ENCODE data around the gene KICS2. TPM values are rescaled to one million over a fixed set of nuclear protein-coding genes. Genes with fewer than 3 reads are reported as not detected.
"Not testable (repeated sequence)": the region's sequence is repeated elsewhere in the genome, so short reads cannot be mapped to it uniquely, and the experiment has no call there.

KICS2 gene
- total RNA-seq, 1 donor from 2014 or later, result 9.8 TPM

DNA sequence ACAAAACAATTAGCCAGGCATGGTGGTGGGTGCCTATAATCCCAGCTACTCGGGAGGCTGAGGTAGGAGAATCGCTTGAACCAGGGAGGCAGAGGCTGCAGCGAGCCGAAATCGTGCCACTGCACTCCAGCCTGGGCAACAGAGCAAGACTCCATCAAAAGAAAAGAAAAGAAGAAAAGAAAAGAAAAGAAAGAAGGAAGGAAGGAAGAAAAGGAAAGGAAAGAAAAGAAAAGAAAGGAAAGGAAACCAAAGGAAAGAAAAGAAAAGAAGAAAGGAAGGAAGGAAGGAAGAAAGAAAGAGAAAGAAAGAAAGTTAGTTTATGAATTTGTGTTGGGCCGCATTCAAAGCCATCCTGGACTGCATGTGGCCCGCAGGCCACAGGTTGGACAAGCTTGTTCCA is 4.5 kb downstream of the KICS2 start:
- intact Hi-C loops (cut with micrococcal nuclease), result not testable (repeated sequence)

DNA sequence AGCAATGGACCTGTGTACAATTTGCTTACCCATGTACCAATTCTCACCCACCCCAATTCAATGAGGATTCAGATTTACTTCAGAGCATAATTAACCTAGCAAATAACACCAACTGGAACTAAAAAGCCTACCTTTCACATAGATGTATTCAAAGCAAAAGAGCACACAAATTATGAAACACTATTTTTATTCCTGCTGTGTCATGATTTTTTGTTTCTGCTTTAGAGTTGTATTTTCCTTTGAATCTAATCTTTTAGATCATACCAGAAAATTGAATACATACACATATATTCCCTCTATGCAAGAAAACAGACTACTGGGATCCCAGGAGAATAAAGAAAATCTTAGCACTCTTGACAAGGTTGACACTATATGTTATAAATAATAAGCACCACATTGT is 5.9 kb downstream of the KICS2 start:
- intact Hi-C loops (cut with micrococcal nuclease), result no loop called here

DNA sequence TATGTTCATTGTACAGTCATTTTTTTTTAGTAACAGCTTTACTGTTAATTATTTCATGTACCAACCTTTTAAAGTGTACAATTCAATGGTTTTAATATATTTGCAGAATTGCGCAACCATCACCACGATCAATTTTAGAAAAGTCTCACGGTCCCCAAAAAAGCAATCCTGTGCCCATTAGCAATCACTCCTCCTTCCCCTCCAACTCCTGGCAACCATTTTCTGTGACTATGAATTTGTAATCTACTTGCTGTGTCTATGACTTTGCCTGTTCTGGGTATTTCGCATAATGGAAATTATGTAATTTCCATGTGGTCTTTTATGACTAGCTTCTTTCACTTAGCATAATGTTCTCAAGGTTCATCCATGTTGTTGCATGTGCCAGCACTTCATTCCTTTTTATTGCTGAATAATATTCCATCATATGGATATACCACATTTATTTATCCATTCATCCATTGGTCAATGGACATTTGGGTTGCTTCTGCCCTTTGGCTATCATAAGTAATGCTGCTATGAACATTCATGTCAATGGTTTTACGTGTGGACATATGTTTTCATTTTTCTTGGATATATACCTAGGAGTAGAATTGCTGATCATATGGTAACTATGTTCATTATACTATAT is 9.9 kb downstream of the KICS2 start:
- intact Hi-C loops (cut with micrococcal nuclease), result no loop called here

DNA sequence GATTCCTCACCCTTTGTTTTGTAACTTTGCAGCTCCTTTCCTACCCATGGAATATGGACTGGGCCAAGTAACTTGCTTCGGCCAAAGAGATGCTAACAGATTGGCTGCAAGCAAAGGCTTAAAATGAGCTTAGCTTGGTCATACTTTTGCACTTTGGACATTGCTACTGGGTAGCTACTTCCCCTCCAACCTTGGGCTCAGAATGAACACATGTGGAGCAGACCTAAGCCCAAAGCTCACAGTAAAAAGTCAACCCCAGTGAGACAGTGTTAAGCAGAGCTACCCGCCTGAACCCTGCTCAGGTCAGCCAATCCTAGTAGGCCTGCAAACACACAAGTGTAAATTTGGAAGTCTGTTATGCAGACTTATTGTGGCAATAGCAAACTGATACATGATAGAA is 14.6 kb downstream of the KICS2 start:
- intact Hi-C loops (cut with micrococcal nuclease), result no loop called here

DNA sequence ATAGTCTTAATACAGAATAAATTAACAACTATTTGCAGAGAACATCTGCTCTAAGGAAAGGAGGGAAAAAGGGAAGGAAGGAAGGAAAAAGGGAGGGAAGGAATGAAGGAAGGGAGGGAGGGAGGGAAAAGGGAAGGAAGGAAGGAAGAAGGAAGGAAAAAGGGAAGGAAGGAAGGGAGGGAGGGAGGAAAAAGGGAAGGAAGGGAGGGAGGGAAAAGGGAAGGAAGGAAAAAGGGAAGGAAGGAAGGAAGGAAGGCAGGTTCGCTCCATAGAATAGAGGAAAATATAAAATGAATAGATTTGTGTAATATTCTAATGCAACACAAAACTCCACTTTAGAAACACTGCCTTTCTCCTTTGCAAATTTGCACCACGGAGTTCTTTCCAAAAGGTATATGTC is 16.6 kb downstream of the KICS2 start:
- intact Hi-C loops (cut with micrococcal nuclease), result no loop called here

DNA sequence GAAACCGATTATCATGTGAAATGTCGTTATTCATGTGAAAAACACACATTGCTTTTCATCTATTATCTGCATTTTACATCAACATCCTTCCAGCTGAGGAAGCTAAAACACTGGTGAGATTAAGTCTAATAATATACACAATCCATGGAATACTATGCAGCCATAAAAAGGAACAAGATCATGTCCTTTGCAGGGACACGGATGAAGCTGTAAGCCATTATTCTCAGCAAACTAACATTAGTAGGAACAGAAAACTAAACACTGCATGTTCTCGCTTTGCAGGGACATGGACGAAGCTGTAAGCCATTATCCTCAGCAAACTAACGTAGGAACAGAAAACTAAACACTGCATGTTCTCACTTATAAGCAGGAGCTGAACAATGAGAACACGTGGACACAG is 18.3 kb downstream of the KICS2 start:
- intact Hi-C loops (cut with micrococcal nuclease), result no loop called here

DNA sequence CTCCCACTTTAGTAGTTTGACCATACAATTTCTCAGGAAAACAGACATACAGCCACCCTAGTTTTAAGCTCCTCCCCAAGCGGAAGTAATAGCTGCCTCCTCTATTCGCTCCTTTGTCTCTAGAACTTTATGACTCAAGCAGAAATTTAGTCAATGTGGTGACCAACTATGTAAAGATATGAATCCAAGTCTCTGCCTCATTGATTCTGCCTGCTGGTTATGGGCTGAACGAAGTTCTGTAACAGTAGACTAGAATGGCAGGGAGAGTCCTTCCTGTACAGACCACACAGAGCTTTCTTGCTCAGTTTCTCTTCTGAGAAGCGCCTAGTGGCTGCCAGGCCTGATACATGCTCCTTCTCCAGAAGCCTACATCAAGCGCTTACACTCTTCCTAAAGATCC is 19.1 kb downstream of the KICS2 start:
- intact Hi-C loops (cut with micrococcal nuclease), result no loop called here

DNA sequence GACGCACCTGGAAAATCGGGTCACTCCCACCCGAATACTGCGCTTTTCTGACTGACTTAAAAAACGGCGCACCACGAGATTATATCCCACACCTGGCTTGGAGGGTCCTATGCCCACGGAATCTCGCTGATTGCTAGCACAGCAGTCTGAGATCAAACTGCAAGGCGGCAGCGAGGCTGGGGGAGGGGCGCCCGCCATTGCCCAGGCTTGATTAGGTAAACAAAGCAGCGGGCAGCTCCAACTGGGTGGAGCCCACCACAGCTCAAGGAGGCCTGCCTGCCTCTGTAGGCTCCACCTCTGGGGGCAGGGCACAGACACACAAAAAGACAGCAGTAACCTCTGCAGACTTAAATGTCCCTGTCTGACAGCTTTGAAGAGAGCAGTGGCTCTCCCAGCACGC is 26.3 kb downstream of the KICS2 start:
- intact Hi-C loops (cut with micrococcal nuclease), result not testable (repeated sequence)

DNA sequence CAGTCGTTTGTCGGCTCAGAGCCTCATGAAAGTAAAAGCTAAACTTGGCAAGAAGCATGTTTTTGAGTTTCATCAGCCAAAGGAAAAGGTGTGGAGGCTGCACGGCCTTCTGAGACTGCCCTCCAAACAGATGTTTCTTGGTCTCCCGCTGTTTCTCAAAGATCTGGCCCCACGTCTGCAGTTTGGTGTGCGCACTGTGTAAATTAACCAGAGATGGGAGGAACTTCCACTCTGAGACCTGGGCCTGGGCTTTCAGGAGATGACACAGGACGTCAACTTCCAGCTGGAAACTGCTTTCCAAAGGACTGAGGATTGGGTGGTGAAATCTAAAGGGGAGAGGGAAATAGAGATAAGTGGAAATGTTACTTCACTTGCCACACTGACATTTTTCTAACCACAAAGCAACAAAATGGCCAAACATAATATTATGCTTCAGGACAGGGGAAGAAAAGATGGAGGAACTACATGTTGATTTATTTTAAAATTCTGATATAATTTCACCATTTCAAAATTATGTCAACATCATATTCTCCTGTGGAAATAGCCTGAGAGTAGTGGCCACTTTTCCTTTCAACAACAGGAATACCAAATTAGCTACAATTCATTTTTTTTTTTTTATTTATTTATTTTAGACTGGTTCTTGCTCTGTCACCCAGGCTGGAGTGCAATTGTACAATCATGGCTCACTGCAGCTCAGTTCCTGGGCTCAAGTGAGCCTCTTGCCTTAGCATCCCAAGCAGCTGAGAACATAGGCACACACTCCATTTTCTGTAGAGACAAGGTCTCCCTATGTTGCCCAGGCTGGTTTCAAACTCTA is 27.6 kb downstream of the KICS2 start:
- intact Hi-C loops (cut with micrococcal nuclease), result no loop called here

DNA sequence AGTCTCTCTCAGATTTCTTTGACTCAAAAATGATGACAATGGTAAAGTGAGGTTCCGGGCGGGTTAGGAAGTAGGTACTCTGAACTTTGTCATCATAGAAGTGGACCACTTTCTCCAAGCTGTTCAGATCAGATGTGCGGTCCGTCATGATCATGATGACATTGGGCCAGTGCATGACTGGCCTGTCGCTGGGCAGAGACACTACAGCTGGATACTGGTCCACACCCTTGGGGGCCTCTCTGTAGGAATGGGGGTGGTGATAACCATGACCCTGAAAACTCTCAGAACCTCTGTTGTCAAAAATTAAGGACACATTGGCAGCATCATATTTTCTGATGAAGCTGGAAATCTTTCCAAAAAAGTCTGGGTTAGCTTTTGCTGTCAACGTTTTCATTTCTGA is 28.2 kb downstream of the KICS2 start:
- intact Hi-C loops (cut with micrococcal nuclease), result no loop called here

DNA sequence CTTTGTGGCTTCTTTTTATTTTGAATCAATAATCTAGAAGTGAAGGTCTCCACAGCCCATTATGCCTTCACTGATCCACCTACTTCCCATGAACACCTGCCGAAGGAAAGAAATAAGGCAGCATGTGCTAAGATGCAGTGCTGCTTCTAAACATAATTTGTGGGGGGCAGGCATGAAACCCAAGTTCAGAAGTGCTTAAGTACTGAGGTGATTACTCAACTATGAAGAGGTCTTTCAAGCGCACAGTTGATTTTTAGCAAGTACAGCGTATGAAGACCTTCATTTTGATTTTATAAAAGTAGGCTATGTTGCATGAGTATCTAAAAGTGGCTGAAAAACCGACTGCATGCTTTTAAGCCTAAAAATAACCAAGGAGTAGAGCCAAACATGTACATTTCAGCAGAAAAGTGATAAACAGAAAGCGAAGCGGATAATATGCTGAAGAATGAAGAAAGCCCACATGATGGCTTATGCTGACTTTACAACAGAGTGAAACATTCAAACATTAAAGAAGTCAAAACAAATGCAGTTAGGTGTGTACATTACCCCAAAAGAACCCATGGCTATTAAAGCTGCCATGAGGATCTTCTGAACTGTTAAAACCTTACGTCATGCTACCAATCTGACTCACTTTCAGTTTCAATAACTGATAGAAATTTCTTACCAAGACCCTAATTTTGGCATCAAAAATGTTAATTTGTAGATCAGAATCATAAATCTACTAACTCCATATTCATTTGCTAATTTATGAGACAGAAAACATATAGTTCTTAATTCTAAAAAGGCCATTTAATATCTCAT is 29.3 kb downstream of the KICS2 start:
- intact Hi-C loops (cut with micrococcal nuclease), result no loop called here

DNA sequence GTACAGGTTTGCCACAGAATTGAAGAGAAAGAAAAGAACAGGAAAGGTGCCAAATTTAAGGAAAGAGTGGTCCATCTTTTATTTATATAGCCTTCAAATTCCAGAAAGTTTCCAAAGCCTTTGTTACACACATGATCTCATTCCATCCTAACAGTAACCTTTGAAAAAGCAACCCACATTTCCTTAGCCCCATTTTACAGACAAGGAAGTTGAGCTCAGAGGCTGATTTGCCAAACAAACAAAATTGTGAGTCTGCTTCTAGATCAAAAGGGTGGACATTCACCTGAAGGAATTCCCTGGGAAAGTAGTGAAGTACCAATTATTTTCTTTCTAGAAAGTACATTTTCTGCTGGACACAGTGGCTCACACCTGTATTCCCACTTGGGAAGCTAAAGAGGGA is 32.0 kb downstream of the KICS2 start:
- intact Hi-C loops (cut with micrococcal nuclease), result no loop called here

DNA sequence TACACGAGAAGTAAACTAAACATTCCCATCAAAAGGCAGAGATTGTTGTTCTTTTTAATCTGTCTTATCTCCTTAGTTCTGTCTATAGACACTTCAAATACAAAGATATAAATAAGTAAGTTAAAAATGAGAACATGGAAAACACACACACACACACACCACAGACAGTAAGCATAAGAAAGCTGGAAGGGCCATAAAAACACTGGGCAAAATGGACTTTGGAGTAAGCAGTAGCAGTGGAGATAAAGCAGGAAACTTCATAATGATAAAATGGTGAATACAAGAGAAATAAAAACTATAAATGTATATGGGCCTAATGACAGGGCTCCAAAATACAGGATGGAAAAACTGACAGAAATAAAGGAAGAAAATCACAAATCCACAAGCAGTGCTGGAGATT is 32.6 kb downstream of the KICS2 start:
- intact Hi-C loops (cut with micrococcal nuclease), result no loop called here

DNA sequence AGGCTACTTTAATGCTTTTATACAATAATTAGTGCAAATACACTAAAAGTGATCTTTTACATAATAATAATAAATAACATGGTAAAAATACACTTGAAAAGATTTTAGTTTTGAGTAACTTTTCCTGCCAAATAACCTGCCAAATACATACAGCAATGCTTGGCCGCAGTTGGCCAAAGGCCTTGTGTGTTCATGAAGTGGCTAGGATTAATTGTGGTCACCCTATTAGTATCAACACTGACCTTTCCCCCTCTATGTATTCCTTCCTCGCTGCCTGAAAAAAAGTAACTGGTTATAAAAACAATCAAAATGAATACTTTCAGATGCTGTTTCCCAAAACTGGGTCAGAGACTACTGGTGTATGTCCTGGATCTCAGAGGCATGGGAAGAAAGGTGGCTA is 34.3 kb downstream of the KICS2 start:
- intact Hi-C loops (cut with micrococcal nuclease), result no loop called here

DNA sequence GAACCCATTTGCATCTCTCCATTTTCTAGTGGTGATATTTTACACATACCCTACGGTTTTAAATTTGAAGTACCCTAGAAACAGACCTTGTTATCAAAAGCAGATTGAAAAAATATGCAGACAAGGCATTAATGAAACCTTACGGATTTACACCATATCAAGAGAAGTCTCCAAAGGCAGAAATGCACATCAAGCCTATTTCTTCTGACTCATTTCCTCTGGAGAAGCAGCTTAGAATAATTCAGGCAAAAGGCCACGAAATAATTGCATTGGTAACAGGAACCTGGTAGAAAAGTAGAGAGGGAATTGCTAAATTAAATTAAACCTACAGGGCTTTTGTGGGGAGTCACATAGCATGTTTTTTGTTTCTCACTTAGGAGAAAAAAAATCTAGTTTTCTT is 34.7 kb downstream of the KICS2 start:
- intact Hi-C loops (cut with micrococcal nuclease), result no loop called here

DNA sequence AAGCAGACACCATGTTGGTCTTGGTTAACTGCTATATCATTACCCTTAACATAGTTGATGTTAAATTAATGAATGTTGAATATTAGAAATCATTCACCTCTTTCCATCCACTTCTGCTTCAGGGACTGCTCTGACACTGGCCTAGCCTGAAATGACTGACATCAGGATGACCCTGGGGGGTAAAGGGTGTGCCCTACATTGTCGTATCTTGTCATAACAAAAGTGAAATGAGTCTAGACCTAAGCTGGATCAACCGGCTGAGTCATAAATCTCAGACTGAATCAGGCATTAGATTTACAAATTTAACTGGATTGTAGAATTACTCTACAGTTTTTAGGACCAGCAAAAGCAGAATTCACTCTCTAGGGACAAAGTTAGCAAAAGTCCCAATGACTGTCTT is 35.3 kb downstream of the KICS2 start:
- intact Hi-C loops (cut with micrococcal nuclease), result no loop called here

DNA sequence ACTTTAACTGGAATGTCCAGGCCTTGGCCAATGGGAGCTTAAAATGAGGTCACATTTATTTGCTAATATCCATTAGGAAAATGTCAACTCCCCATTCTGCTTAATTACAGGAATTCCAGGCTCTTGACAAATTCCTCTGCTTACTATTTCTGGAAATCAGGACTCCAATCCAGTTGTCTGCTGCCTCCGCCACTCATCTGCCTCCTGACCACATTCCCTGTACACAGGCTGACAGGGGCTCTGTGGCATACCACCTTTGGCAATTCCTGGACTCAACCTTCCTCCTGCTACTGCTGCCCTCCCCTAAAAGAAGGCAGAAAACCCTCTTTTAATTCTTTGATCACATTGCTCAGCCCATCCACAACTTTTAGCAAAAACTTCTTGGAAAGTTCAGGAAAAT is 37.9 kb downstream of the KICS2 start:
- intact Hi-C loops (cut with micrococcal nuclease), result no loop called here

DNA sequence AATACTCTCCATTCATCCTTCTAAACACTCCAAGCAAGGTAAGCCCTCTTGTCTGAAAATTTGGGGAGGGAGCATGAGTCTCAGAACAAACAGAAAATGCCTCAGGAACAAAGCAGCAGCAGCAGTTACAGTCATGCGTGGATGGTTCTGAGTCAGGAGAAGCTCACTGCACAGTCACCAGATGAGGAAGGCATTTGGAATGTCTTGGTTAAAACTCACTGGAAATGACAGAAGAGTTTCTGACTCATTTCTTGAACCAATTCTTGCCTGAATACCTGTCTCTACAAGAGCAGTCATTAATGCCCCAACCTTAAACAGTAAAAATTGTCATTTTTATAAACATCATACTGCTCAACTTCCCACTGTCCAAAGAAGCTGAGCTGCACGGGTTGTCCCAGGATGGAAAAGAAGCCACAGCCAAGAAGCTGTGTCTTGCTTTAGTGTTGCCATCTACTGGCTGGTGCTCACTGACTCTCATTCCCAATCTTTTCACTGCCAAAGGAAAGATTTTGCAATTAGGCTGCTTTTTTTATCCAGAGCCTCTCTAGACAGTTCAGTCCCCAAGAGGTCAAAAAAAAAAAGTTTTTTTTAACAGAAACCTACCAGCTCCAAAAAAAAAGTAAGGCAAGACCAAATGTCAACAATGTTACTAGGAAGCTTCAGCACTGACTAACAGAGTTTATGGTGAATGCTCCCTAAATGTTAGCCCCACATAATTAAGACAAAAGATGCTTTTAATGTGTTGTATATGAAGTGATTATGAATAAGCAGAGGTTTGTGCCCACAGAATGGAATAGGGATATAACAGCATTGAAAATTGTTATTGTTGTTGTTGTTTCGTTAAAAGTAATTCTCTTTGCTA is 40.4 kb downstream of the KICS2 start:
- intact Hi-C loops (cut with micrococcal nuclease), result no loop called here

DNA sequence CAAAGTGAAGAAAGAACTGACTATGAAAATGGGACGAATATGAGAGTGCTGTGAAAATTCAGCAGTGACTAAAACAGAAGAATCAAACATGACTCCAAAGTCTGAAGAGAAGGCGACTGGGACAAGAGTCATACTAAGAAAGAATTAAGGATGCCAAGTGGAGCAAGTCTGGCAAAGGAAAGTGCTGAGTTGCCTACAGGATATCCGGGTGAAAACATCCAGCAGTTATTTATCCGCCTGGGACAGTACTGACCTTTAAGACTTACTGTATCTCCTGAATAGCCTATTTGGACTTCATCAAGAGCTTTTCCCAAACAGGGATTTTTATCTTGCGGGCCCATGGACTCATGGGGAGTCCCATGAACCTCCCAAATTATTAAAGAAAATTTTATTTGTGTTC is 41.1 kb downstream of the KICS2 start:
- intact Hi-C loops (cut with micrococcal nuclease), result no loop called here

DNA sequence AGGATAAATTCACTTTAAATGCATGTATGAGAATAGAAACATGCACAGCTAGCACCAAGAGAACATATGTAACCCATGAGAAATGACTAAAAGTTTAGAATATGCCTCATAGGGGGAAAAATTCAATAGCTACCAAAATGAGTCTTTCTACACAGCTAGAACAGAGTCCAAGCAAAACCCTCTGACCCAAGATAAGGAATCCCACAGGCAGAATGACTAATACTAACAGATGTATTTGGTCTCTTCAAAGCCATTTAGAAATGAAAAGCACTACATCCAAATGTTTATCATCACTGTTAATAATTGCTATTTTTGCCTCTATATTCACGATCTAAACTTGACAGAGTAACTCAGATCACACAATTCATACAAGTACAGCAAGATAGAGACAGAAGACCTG is 44.0 kb downstream of the KICS2 start:
- intact Hi-C loops (cut with micrococcal nuclease), result no loop called here

DNA sequence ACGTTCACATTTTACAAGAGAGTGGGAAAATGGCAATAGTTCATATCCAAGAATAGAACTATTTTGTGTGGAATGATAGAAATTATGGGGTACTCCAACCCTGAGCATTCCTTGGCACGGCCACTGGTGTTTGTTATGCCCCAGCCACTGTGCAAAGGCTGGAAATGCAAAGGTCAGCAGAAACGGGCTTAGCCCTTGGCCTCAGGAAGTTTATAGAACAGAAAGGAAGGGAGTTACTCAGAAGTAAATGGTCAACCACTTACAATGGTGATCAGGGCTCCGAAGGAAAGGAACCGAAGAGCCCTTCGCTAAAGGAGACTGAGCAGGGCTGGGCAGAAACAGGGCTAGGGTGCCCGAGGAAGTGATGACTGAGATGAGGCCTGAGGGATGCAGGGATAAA is 45.1 kb downstream of the KICS2 start:
- intact Hi-C loops (cut with micrococcal nuclease), result no loop called here

Data from T-helper 2 cell treated with Interferon-gamma antibody and Interleukin-4, amounts not matched to agents 100 ng/mL and 5 ng/mL, for 36 hours (primary cell).